Mononuclear cell (primary cell): ENCODE results near the gene TIMP4. TPM values are rescaled to one million over a fixed set of nuclear protein-coding genes. Genes with fewer than 3 reads are reported as not detected.

Experiments used
- H3K27me3 ChIP-seq: 2 replicates; pipeline ENCODE4 v1.6.0; 2011; ENCODE audit warnings: low read length, control low read depth; ENCODE audit not compliant: insufficient read depth
- H3K4me1 ChIP-seq: 2 replicates; pipeline ENCODE4 v1.5.1; 2011; ENCODE audit warnings: mild to moderate bottlenecking, low read length, control low read depth; ENCODE audit not compliant: insufficient read depth
- H3K4me3 ChIP-seq: 2 replicates; pipeline ENCODE4 v1.5.1; 2011; ENCODE audit warnings: mild to moderate bottlenecking, low read length, moderate library complexity
- H3K9me3 ChIP-seq: 2 replicates; pipeline ENCODE4 v1.5.1; 2011; ENCODE audit warnings: low read depth, mild to moderate bottlenecking, control low read depth, low read length
- total RNA-seq: library from RNA; depleted of rRNA; stranded (reverse); fragments of >200 nt; gene quantifications from one replicate; pipeline ENCODE4 v1.2.3, GENCODE V29; 2012

The TIMP4 gene
- not detected for total RNA-seq

DNA sequence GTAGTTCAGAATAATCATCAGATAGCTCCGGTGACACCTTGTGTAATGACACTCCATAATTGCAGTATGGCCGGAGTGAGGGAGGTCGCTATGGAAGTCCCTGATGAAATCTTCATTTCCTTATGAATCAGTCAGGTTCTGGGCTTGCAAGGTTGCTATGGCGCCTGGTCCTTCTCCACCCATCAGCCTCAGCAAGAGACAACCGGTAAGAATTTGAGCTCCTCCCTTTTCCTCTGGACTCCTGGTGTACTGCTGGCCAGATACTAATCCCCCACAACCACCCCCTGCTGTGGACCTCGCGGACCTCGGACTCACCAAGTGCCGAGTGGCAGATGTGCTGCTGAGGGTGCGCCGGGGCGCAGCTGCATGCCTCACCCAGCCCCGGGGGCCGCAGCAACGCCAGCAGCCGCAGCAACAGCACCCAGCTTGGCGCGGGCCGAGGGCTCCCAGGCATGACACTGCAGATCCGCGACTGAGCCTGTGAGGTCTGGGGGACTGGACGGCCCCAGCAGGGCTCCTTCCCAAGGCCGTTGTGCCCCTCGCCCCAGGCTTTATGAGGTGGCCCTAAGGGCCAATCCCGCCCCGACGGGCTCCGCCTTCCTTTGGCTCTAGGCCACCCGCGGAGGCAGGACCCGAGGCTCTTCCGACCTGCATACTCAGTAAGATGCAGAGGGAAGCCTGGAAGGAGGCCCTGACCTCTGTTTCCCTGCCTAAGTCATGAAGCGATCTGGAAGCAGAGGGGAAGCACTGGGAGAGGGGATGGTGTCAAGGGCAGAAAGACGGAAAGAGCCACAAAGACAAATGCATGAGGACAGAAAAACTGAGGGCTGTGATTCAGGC is at the start of gene TIMP4:
Gene TIMP4 (minus strand): TSS at position 526 of the 840 bp plus-strand sequence. CDS start 72 bp downstream, at position 454.
- no peak within 1 kb of the TSS for H3K4me3 ChIP-seq
- H3K9me3 ChIP-seq: no peaks in the 10 kb centered on the region
- H3K4me1 ChIP-seq: peaks cover 12% of the 10 kb centered on the region
- H3K27me3 ChIP-seq: peaks cover 7% of the 10 kb centered on the region

- Histone ChIP-seq H3K9me3 (no peaks in the 10 kb centered on the region), H3K4me3 (no peak overlapping the region), H3K27me3 (no peaks in the 10 kb centered on the region), H3K4me1 (peaks cover 5% of the 10 kb centered on the region)
These were observed 46.5 kb upstream of the TIMP4 start for GRCh38 chr3:12205171-12205570.

- Histone ChIP-seq H3K4me1 (peaks cover 5% of the 10 kb centered on the region), H3K4me3 (no peak overlapping the region)
These were observed 43.1 kb upstream of the TIMP4 start for GRCh38 chr3:12201813-12202212.

DNA sequence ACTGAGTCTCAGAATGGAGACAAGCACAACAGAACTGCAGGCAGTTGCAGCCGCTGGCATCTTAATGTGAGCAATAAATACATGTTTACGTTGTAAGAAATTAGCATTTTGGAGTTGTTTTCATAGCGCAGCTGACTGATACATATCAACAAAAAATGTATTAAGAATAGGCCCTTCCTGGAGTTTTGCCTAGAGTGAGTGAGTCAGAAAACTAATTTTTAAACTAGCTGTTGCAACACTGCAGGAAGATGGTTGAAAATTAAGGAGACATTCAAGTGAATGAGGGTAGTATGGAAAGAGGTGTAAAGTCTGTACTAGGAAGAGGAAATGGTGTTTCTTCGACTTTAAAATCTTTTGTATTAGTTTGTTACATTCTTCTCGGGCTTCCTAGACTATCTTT is 39.6 kb upstream of the TIMP4 start:
- H3K9me3 ChIP-seq: no peaks in the 10 kb centered on the region
- H3K27me3 ChIP-seq: no peaks in the 10 kb centered on the region
- no peak overlapping the region for H3K4me3 ChIP-seq
- peaks cover 25% of the 10 kb centered on the region for H3K4me1 ChIP-seq

More at GRCh38 chr3:12201813-12202212, 43.1 kb upstream of the TIMP4 start:
- Histone ChIP-seq H3K9me3 (no peaks in the 10 kb centered on the region), H3K27me3 (no peaks in the 10 kb centered on the region)

DNA sequence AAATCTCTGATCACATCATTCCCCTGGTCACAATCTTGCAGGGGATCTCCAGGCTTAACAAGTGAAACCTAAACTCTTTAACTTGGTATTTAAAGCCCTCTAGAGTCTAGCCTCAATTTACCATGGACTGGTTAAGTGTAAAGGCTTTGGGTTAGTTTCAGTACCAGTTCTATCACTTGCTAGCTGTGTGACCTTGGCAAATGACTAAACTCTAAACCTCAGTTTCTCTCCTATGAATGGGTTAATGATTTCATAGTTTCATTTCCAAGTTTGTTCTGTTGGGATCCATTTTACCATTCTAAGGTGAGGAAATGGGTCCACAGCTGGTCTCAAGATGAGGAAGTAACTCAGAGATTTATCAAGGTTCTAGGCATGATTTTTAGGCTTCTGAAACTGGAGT is 38.8 kb upstream of the TIMP4 start:
- Histone ChIP-seq H3K4me3 (no peak overlapping the region), H3K27me3 (no peaks in the 10 kb centered on the region), H3K9me3 (no peaks in the 10 kb centered on the region), H3K4me1 (peaks cover 33% of the 10 kb centered on the region)

DNA sequence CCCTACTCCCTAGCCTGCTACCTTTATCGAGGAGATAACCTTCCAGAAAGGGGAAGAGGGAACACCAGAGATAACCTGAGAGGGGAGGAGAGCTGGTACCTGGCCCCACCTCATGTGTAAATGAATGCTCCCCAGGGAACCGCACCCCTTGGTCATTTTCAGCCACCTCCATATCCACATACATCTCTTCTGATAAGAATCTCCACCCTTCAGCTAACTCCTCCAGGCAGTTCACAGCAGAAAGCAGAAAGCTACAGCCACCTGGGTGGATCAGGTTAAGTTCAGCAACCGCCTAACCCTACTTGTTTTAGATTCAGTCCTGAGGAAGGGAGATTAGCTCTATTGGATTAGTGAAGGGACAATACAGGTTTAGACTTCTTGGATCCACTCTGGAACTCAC is 38.0 kb upstream of the TIMP4 start:
- no peak overlapping the region for H3K4me3 ChIP-seq
- peaks cover 41% of the 10 kb centered on the region for H3K4me1 ChIP-seq
- no peaks in the 10 kb centered on the region for H3K27me3 ChIP-seq
- no peaks in the 10 kb centered on the region for H3K9me3 ChIP-seq

GRCh38 chr3:12195231-12195630 is 36.5 kb upstream of the TIMP4 start:
- H3K4me1 ChIP-seq: peaks cover 51% of the 10 kb centered on the region
- no peaks in the 10 kb centered on the region for H3K27me3 ChIP-seq
- no peaks in the 10 kb centered on the region for H3K9me3 ChIP-seq
- H3K4me3 ChIP-seq: no peak overlapping the region

GRCh38 chr3:12194669-12195161 is 36.0 kb upstream of the TIMP4 start:
- H3K9me3 ChIP-seq: no peaks in the 10 kb centered on the region
- H3K4me3 ChIP-seq: no peak overlapping the region
- peaks cover 56% of the 10 kb centered on the region for H3K4me1 ChIP-seq
- no peaks in the 10 kb centered on the region for H3K27me3 ChIP-seq

- Histone ChIP-seq H3K4me1 (peaks cover 61% of the 10 kb centered on the region), H3K27me3 (no peaks in the 10 kb centered on the region), H3K9me3 (no peaks in the 10 kb centered on the region), H3K4me3 (no peak overlapping the region)
These were observed 35.5 kb upstream of the TIMP4 start for GRCh38 chr3:12194209-12194608.

DNA sequence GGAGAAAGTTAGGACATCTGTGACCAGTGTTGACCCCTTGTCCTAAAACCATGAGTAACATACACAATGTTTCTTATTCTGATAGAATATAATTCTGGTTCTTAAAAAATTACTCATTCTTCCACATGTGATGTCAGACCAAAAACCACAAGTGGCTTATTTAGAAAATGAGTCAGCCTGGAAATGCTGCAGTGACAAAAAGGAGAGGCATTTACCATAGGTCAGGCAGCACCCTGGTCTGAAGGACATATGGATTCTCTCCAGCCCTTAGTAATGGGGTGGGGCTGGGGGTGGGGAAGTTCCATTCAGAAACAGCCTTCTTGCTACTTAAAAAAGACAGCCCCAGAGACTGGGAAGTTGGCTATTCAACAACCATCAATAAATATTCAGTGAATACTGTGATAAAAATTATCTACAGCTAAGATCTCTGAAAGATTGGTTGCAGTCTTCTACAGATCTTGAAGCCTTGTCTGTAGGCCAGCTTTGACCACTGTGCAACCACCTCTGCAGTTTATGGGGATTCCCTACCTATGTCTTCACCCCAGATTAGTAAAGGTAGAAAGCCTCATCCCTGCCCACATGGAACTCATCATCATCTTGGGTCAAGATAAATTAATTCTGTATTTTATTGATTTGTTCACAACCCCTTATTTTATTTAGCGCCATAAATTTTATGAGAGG is 34.9 kb upstream of the TIMP4 start:
- Histone ChIP-seq H3K9me3 (no peaks in the 10 kb centered on the region), H3K4me3 (no peak overlapping the region), H3K27me3 (no peaks in the 10 kb centered on the region), H3K4me1 (peaks cover 67% of the 10 kb centered on the region)

DNA sequence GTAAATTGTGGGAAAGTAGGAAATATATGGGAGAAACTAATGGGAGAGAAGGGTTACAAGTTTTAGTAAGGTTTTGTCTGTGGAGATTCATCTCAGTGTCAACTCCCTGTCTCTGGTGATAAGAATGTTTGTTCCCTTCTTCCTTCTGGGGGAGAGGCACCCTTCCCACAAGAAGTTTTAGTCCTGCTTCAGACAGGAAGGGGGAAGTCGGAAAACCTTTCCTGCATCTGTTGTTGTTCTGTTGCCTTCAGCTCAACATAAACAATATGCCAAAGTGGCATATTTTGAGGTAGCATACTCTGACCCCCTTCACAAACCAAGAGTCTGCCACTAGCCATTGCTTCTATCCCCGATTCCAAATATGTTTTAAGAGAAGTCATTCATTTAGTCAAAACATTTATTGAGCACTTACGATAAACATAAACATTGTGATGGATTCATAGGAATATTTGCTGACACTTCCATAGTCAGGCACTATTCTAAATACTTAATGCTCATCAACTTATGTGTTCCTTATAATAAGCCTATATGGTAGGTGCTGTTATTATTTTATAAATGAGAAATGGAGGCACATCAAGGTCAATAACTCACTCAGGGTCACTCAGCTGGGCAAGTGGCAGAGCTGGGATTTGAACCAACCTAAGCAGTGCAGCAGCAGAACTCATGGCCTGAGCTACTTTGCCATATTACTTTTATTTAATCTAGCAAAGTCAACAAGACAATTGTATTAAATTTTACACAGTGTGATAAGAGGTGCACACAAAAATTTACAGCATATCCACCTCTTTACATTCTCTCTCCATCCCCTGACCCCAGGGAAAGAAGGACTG is 34.2 kb upstream of the TIMP4 start:
- Histone ChIP-seq H3K4me1 (peaks cover 74% of the 10 kb centered on the region), H3K4me3 (no peak overlapping the region), H3K27me3 (no peaks in the 10 kb centered on the region), H3K9me3 (no peaks in the 10 kb centered on the region)

GRCh38 chr3:12192173-12192572 is 33.5 kb upstream of the TIMP4 start:
- Histone ChIP-seq H3K4me3 (no peak overlapping the region), H3K4me1 (peaks cover 81% of the 10 kb centered on the region)

DNA sequence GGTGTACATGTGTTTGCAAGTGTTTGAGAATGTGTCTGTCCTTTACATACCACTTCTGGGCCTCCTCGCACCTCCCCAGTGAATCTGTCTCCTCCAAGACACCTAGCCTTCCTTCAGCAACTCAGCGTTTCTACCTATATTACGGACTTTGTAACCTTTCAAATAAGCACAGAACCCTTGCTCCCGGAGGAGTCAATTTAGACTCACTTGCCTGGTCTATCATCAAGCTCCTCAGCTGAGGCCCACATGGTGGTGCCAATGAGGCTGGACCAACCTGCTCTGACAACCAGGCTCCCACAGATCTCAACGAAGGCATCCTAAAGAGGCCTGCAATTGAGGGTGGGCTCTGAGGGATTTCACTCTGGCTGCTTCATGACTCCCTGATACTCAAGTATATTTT is 32.8 kb upstream of the TIMP4 start:
- Histone ChIP-seq H3K9me3 (no peaks in the 10 kb centered on the region), H3K27me3 (no peaks in the 10 kb centered on the region), H3K4me3 (no peak overlapping the region), H3K4me1 (peaks cover 87% of the 10 kb centered on the region)

More at GRCh38 chr3:12192173-12192572, 33.5 kb upstream of the TIMP4 start:
- H3K27me3 ChIP-seq: no peaks in the 10 kb centered on the region
- no peaks in the 10 kb centered on the region for H3K9me3 ChIP-seq

GRCh38 chr3:12190832-12191231 is 32.1 kb upstream of the TIMP4 start:
- Histone ChIP-seq H3K9me3 (no peaks in the 10 kb centered on the region), H3K4me1 (peaks cover 95% of the 10 kb centered on the region), H3K27me3 (no peaks in the 10 kb centered on the region)

More at GRCh38 chr3:12190832-12191231, 32.1 kb upstream of the TIMP4 start:
- no peak overlapping the region for H3K4me3 ChIP-seq
